Type B pancreatic cell (in vitro differentiated cells): ENCODE data around the gene KLRG1. TPM values are rescaled to one million over a fixed set of nuclear protein-coding genes. Genes with fewer than 3 reads are reported as not detected.

Source experiments
- DNase-seq: peaks from one replicate; pipeline ENCODE4 v3.0.0; 2021; ENCODE audit warnings: mixed read lengths; ENCODE audit not compliant: unreplicated experiment; ENCODE audit errors: extremely low spot score
- H3K27ac Mint-ChIP-seq: 2 replicates; pipeline ENCODE4 v1.8.0; 2021; ENCODE audit warnings: mild to moderate bottlenecking, mixed read lengths
- H3K27me3 Mint-ChIP-seq: 2 replicates; pipeline ENCODE4 v1.8.0; 2021; ENCODE audit warnings: mixed read lengths
- H3K36me3 Mint-ChIP-seq: 2 replicates; pipeline ENCODE4 v1.8.0; 2021; ENCODE audit warnings: mixed read lengths
- H3K4me1 Mint-ChIP-seq: one replicate; pipeline ENCODE4 v1.8.0; 2021; ENCODE audit warnings: mixed read lengths; ENCODE audit not compliant: unreplicated experiment
- H3K4me3 Mint-ChIP-seq: 2 replicates; pipeline ENCODE4 v1.8.0; 2021; ENCODE audit warnings: mild to moderate bottlenecking, mixed read lengths
- H3K9me3 Mint-ChIP-seq: 2 replicates; pipeline ENCODE4 v1.8.0; 2021; ENCODE audit warnings: mixed read lengths
- total RNA-seq: library from RNA; stranded (reverse); gene quantifications from 2 replicates; pipeline ENCODE4 v1.2.1, GENCODE V29; 2021; ENCODE audit warnings: low replicate concordance
- TF ChIP-seq, protein P1 (sequence below): fragments of 200-600 bp; sonication (generic); conservative IDR thresholded peaks from 2 replicates; pipeline ENCODE4 v1.5.0; 2021; ENCODE audit warnings: antibody characterized with exemption, mild to moderate bottlenecking

Gene KLRG1
- total RNA-seq, 1 donor from 2014 or later: 4.4 TPM

- Mint-ChIP-seq H3K4me1 (peaks cover 4% of the 10 kb centered on the region), H3K27ac (peak overlapping the region; percentile 98), H3K36me3 (peaks cover 31% of the 10 kb centered on the region), H3K9me3 (no peaks in the 10 kb centered on the region), H3K27me3 (no peaks in the 10 kb centered on the region), H3K4me3 (peak overlapping the region; percentile 95)
- TF ChIP-seq, protein P1, sequence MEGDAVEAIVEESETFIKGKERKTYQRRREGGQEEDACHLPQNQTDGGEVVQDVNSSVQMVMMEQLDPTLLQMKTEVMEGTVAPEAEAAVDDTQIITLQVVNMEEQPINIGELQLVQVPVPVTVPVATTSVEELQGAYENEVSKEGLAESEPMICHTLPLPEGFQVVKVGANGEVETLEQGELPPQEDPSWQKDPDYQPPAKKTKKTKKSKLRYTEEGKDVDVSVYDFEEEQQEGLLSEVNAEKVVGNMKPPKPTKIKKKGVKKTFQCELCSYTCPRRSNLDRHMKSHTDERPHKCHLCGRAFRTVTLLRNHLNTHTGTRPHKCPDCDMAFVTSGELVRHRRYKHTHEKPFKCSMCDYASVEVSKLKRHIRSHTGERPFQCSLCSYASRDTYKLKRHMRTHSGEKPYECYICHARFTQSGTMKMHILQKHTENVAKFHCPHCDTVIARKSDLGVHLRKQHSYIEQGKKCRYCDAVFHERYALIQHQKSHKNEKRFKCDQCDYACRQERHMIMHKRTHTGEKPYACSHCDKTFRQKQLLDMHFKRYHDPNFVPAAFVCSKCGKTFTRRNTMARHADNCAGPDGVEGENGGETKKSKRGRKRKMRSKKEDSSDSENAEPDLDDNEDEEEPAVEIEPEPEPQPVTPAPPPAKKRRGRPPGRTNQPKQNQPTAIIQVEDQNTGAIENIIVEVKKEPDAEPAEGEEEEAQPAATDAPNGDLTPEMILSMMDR: no peak
- no peak for DNase-seq
Measured at GRCh38 chr12:8948701-8949341, 40.5 kb upstream of the KLRG1 start.

- DNase-seq: peak; percentile 94
- Mint-ChIP-seq H3K4me1 (peaks cover 4% of the 10 kb centered on the region), H3K4me3 (peak within 1 kb of the TSS; percentile 95), H3K27ac (peak within 1 kb of the TSS; percentile 98), H3K9me3 (no peaks in the 10 kb centered on the region), H3K36me3 (peaks cover 36% of the 10 kb centered on the region), H3K27me3 (no peaks in the 10 kb centered on the region)
- TF ChIP-seq, protein P1: peak; percentile 54
Measured at GRCh38 chr12:8949342-8950220, 39.8 kb upstream of the KLRG1 start, which contains the start of gene M6PR. M6PR (minus strand) TSS chr12:8949645; CDS start chr12:8946404, 3,241 bp downstream.

DNA sequence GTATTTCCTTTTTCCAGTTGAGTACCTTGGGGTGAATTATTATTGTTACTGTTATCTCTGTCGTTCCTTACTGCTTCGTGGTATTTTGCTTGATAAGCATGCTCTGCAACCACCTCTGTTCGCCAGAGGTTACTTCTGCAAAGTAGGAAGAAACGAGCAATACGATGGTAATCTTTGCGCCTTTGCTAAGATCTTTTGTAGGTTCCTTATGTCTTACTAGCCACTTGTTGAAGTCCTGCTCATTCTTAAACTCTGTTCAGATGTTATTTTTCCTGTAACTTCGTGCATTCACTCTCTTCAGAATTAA, 39.2 kb upstream of the KLRG1 start:
- H3K36me3 Mint-ChIP-seq: peaks cover 33% of the 10 kb centered on the region

GRCh38 chr12:8950702-8951478, 38.5 kb upstream of the KLRG1 start:
- Mint-ChIP-seq H3K36me3 (peaks cover 31% of the 10 kb centered on the region), H3K9me3 (no peaks in the 10 kb centered on the region), H3K4me1 (peaks cover 4% of the 10 kb centered on the region), H3K27me3 (no peaks in the 10 kb centered on the region), H3K4me3 (peak overlapping the region; percentile 95), H3K27ac (peak overlapping the region; percentile 98)
- DNase-seq: no peak
- TF ChIP-seq, protein P1: peak; percentile 30

More for the DNA sequence above, 39.2 kb upstream of the KLRG1 start:
- H3K9me3 Mint-ChIP-seq: no peaks in the 10 kb centered on the region
- H3K27me3 Mint-ChIP-seq: no peaks in the 10 kb centered on the region
- H3K4me3 Mint-ChIP-seq: peak overlapping the region; percentile 95
- TF ChIP-seq, protein P1: no peak
- H3K27ac Mint-ChIP-seq: peak overlapping the region; percentile 98
- H3K4me1 Mint-ChIP-seq: peaks cover 4% of the 10 kb centered on the region
- no peak for DNase-seq

DNA sequence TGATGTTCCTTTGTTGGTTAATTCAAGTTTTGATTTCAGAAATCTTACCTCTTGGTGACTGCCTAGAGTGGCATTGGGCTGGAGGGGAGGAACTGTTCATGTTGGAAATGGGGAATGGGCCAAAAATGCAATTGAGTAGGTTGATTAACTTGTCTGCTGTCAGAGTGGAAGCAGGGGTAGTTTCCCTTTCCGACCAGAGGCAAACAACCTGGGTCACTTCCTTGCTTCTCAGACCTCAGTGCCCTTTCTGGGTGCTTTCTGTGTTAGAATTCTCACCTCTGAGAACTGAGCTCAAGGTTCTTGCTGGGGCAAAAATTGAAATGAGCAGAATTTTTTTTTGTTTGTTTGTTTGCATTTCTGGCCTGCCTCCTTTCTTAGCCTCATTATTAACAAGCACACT, 37.6 kb upstream of the KLRG1 start:
- H3K9me3 Mint-ChIP-seq: no peaks in the 10 kb centered on the region
- H3K27me3 Mint-ChIP-seq: no peaks in the 10 kb centered on the region
- H3K36me3 Mint-ChIP-seq: peaks cover 26% of the 10 kb centered on the region
- DNase-seq: no peak
- TF ChIP-seq, protein P1: no peak
- H3K4me1 Mint-ChIP-seq: peaks cover 4% of the 10 kb centered on the region
- H3K27ac Mint-ChIP-seq: no peak overlapping the region
- H3K4me3 Mint-ChIP-seq: peak overlapping the region; percentile 46
